ENCODE results near the gene KIF1A. TPM values are rescaled to one million over a fixed set of nuclear protein-coding genes. Genes with fewer than 3 reads are reported as not detected.

KIF1A gene
- total and polyA plus RNA-seq, 2 of the 8 experiments (the other 6 are each of a cell fraction or from before 2014, with no cell fraction given) = 61.3 to 281 TPM

- ChIA-PET POLR2A (ENCODE audit: partially characterized antibody) (interaction anchor here (0.6 to 3.5 kb wide), 9 partner anchors 9 to 70 kb away, joined by 3 to 15 read pairs (median 4); no protein-coding TSS in a partner anchor), CTCF (ENCODE audit: partially characterized antibody) (interaction anchor here (1.2 kb wide), 2 partner anchors 14 to 27 kb away, joined by 3 read pairs; no protein-coding TSS in a partner anchor)
- H3K4me3 ChIP-seq (ENCODE audit: extremely low read depth in 1 of 4, insufficient read depth in 2 of 4, low read depth in 3 of 4, low read length in 4 of 4) = no peak overlapping the region
- no peak overlapping the region for H4K5ac ChIP-seq (ENCODE audit: insufficient read length, low read depth, low read length)
- no peak overlapping the region for H3K9ac ChIP-seq (replicated peaks in 1 of 4; ENCODE audit: extremely low read depth in 1 of 4, low read depth in 3 of 4, low read length in 3 of 4)
- DNase-seq (ENCODE audit: low read depth in 1 of 2, low spot score in 2 of 2) = no peak
- H3K9me3 ChIP-seq (ENCODE audit: insufficient read depth in 2 of 2, low read depth in 1 of 2, low read length in 1 of 2) = no peaks in the 10 kb centered on the region
- no peak overlapping the region for H3K4ac ChIP-seq (replicated peaks; ENCODE audit: insufficient read length, low read depth, low read length)
- no peak overlapping the region for H3K27ac ChIP-seq (ENCODE audit: low read depth, low read length)
- H3K27me3 ChIP-seq (replicated peaks in 1 of 4; ENCODE audit: control insufficient read depth in 3 of 4, extremely low read depth in 1 of 4, insufficient read depth in 3 of 4, low read length in 3 of 4) = no peaks in the 10 kb centered on the region
- H2BK20ac ChIP-seq (ENCODE audit: low read length) = no peak overlapping the region
- 94% methylated on average over 20 of the region's 25 CpGs; no CpG with 5 or more reads in 1 of the 2 experiments for WGBS, 2 experiments (ENCODE audit: extremely low coverage in 1 of 2, insufficient coverage in 1 of 2, insufficient read length in 1 of 2, insufficient replicate concordance in 2 of 2, low coverage in 1 of 2, low lambda C conversion rate in 2 of 2, missing lambda C conversion rate in 1 of 2)
- H2BK120ac ChIP-seq (replicated peaks; ENCODE audit: low read depth, low read length) = no peak overlapping the region
- H3K18ac ChIP-seq (ENCODE audit: extremely low read depth, low read length) = no peak overlapping the region
- H4K8ac ChIP-seq (ENCODE audit: extremely low read depth, insufficient read depth, low read length) = no peak overlapping the region
- no peaks in the 10 kb centered on the region for H3K79me2 ChIP-seq (ENCODE audit: control insufficient read depth in 1 of 2, insufficient read depth in 2 of 2, low read length in 2 of 2)
- H3K56ac ChIP-seq (replicated peaks; ENCODE audit: insufficient read length, low read depth, low read length) = no peak overlapping the region
- FAIRE-seq = no peak
- no peak overlapping the region for H2AFZ ChIP-seq (ENCODE audit: low read length)
- H2BK5ac ChIP-seq (ENCODE audit: low read depth, low read length) = no peak overlapping the region
- H3K79me1 ChIP-seq (ENCODE audit: low read depth, low read length) = peaks cover 2% of the 10 kb centered on the region
- no peaks in the 10 kb centered on the region for H3K4me1 ChIP-seq (replicated peaks in 1 of 4; ENCODE audit: control insufficient read depth in 3 of 4, insufficient read depth in 4 of 4, low read length in 3 of 4)
- H3K14ac ChIP-seq (ENCODE audit: insufficient read length) = no peak overlapping the region
- peaks cover 10 to 15% of the 10 kb centered on the region in 2 experiments for H4K20me1 ChIP-seq (replicated peaks in 1 of 2; ENCODE audit: control insufficient read depth in 1 of 2, insufficient read depth in 2 of 2, low read length in 2 of 2)
- H2BK15ac ChIP-seq (ENCODE audit: low read length) = no peak overlapping the region
- no peak overlapping the region for H3K4me2 ChIP-seq (ENCODE audit: insufficient read depth in 1 of 2, low read depth in 2 of 2, low read length in 2 of 2)
- no peak overlapping the region for H3K23ac ChIP-seq (ENCODE audit: insufficient read length)
- H3K23me2 ChIP-seq (ENCODE audit: low read depth, low read length) = no peaks in the 10 kb centered on the region
- no peak overlapping the region for H2AK5ac ChIP-seq (ENCODE audit: low read depth, low read length)
- H4K91ac ChIP-seq (replicated peaks; ENCODE audit: insufficient read length, low read length) = no peak overlapping the region
- no peak overlapping the region for H2BK12ac ChIP-seq (ENCODE audit: low read depth, low read length)
- peaks cover 28 to 88% (median 68%) of the 10 kb centered on the region in 4 experiments for H3K36me3 ChIP-seq (ENCODE audit: control insufficient read depth in 2 of 4, insufficient read depth in 4 of 4, low read length in 3 of 4)
- TF ChIP-seq MAFK (IDR thresholded peaks at IDR 0.05; ENCODE audit: low read depth, low read length) (no peak), RXRA (IDR thresholded peaks at IDR 0.05; ENCODE audit: insufficient read depth, low read depth, low read length) (no peak), TCF12 (IDR thresholded peaks at IDR 0.05; ENCODE audit: low read depth, low read length) (no peak), RNF2 (IDR thresholded peaks at IDR 0.05; ENCODE audit: borderline replicate concordance, low read depth, low read length, missing control alignments, poor library complexity, severe bottlenecking) (no peak), ZNF274 (IDR thresholded peaks at IDR 0.05; ENCODE audit: borderline replicate concordance, extremely low read depth, low read length) (no peak), CTCF (IDR thresholded peaks at IDR 0.05; ENCODE audit: control extremely low read depth in 1 of 3, insufficient read depth in 1 of 3, low read depth in 1 of 3, low read length in 3 of 3) (no peak), GTF2F1 (IDR thresholded peaks at IDR 0.05; ENCODE audit: borderline replicate concordance, low read depth, low read length) (no peak), SIRT6 (IDR thresholded peaks at IDR 0.05; ENCODE audit: low read length) (no peak), EGR1 (IDR thresholded peaks at IDR 0.05; ENCODE audit: borderline replicate concordance, low read depth, low read length) (no peak)
Observed at GRCh38 chr2:240720686-240721595, 99.1 kb downstream of the KIF1A start.
